HL-60 (cell line): ENCODE data around the gene FGL2.
"Not testable (repeated sequence)": the region's sequence is repeated elsewhere in the genome, so short reads cannot be mapped to it uniquely, and the experiment has no call there.

Experiments used
- DNase-seq, 2 experiments: peaks; one replicate each; pipeline ENCODE4 v3.0.0-alpha.2; 2010 to 2020; ENCODE audit warnings: low read depth in 1 of 2, low spot score in 1 of 2
- H3K27ac ChIP-seq: fragments of 250-450 bp; sonication (Bioruptor Pico); replicated peaks from 2 replicates; pipeline ENCODE4 v1.5.1; 2020; ENCODE audit warnings: mild to moderate bottlenecking, moderate library complexity
- H3K27me3 ChIP-seq: fragments of 250-450 bp; sonication (Bioruptor Pico); 2 replicates; pipeline ENCODE4 v1.5.1; 2021; ENCODE audit warnings: mild to moderate bottlenecking, moderate library complexity; ENCODE audit not compliant: insufficient read depth, poor library complexity, severe bottlenecking
- H3K4me3 ChIP-seq: replicated peaks from 2 replicates; pipeline ENCODE4 v1.5.1; 2011; ENCODE audit warnings: mild to moderate bottlenecking, control low read depth, low read length; ENCODE audit not compliant: insufficient read depth
- GABPA ChIP-seq: IDR thresholded peaks from 2 replicates; pipeline ENCODE4 v1.6.1; 2012; ENCODE audit warnings: low read depth
- POLR2AphosphoS5 ChIP-seq: IDR thresholded peaks from 2 replicates; pipeline ENCODE4 v1.6.1; 2012; ENCODE audit warnings: low read depth
- SPI1 ChIP-seq: IDR thresholded peaks from 2 replicates; pipeline ENCODE4 v1.6.1; 2012; ENCODE audit warnings: low read depth, mild to moderate bottlenecking, borderline replicate concordance
- TF ChIP-seq, protein P1 (sequence below): IDR thresholded peaks from one replicate; pipeline ENCODE4 v1.5.1; 2011; ENCODE audit warnings: low read length, control low read depth, inconsistent platforms; ENCODE audit not compliant: insufficient read depth
- TF ChIP-seq, protein P2 (sequence below): IDR thresholded peaks from 2 replicates; pipeline ENCODE4 v1.6.1; 2012; ENCODE audit warnings: low read depth; ENCODE audit not compliant: insufficient replicate concordance

FGL2 gene

GRCh38 chr7:77232467-77232866, 32.8 kb upstream of the FGL2 start:
- Histone ChIP-seq H3K27me3 (no peaks in the 10 kb centered on the region), H3K4me3 (no peak overlapping the region), H3K27ac (no peak overlapping the region)
- TF ChIP-seq SPI1 (no peak), POLR2AphosphoS5 (no peak), GABPA (no peak)
- TF ChIP-seq, protein P1, sequence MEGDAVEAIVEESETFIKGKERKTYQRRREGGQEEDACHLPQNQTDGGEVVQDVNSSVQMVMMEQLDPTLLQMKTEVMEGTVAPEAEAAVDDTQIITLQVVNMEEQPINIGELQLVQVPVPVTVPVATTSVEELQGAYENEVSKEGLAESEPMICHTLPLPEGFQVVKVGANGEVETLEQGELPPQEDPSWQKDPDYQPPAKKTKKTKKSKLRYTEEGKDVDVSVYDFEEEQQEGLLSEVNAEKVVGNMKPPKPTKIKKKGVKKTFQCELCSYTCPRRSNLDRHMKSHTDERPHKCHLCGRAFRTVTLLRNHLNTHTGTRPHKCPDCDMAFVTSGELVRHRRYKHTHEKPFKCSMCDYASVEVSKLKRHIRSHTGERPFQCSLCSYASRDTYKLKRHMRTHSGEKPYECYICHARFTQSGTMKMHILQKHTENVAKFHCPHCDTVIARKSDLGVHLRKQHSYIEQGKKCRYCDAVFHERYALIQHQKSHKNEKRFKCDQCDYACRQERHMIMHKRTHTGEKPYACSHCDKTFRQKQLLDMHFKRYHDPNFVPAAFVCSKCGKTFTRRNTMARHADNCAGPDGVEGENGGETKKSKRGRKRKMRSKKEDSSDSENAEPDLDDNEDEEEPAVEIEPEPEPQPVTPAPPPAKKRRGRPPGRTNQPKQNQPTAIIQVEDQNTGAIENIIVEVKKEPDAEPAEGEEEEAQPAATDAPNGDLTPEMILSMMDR: no peak
- TF ChIP-seq, protein P2, sequence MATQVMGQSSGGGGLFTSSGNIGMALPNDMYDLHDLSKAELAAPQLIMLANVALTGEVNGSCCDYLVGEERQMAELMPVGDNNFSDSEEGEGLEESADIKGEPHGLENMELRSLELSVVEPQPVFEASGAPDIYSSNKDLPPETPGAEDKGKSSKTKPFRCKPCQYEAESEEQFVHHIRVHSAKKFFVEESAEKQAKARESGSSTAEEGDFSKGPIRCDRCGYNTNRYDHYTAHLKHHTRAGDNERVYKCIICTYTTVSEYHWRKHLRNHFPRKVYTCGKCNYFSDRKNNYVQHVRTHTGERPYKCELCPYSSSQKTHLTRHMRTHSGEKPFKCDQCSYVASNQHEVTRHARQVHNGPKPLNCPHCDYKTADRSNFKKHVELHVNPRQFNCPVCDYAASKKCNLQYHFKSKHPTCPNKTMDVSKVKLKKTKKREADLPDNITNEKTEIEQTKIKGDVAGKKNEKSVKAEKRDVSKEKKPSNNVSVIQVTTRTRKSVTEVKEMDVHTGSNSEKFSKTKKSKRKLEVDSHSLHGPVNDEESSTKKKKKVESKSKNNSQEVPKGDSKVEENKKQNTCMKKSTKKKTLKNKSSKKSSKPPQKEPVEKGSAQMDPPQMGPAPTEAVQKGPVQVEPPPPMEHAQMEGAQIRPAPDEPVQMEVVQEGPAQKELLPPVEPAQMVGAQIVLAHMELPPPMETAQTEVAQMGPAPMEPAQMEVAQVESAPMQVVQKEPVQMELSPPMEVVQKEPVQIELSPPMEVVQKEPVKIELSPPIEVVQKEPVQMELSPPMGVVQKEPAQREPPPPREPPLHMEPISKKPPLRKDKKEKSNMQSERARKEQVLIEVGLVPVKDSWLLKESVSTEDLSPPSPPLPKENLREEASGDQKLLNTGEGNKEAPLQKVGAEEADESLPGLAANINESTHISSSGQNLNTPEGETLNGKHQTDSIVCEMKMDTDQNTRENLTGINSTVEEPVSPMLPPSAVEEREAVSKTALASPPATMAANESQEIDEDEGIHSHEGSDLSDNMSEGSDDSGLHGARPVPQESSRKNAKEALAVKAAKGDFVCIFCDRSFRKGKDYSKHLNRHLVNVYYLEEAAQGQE: no peak
- DNase-seq: no peak

DNA sequence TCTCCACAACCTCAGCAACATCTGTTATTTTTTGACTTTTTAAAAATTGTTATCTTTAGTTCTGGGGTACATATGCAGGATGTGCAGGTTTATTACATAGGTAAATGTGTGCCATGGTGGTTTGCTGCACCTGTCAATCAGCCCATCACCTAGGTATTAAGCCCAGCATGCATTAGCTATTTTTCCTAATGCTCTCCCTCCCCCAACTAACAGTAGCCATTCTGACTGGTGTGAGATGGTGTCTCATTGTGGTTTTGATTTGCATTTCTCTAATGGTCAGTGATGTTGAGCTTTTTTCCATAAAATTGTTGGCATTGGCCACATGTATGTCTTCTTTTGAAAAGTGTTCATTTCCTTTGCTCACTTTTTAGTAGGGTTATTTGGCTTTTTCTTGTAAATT, 29.2 kb upstream of the FGL2 start:
- not testable (repeated sequence) for H3K27ac ChIP-seq, DNase-seq, H3K4me3 ChIP-seq, H3K27me3 ChIP-seq

DNA sequence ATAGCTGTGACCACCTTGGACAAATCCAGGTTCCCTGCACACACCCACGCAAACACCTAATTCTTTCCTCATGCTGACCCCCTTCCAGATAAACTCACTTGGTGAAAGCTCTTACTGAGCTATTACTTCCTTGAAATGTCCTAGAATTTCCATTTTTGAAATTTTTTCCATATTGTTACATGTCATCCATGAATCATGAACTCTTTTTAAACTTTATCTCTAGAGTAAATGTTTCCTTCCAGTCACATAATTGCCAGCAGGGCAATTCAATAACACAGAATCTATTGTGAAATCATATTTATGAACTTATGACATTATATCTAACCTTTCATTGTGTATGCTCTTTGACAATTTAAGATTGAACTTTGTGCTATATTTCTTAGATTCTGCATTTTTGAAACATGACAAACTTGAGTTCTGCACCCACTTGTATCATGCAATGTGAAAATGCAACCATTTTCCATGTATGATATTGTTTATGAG, 26.8 kb upstream of the FGL2 start:
- no peak overlapping the region for H3K27ac ChIP-seq
- DNase-seq: no peak
- no peak overlapping the region for H3K4me3 ChIP-seq
- H3K27me3 ChIP-seq: no peaks in the 10 kb centered on the region
- TF ChIP-seq, protein P2: no peak
- TF ChIP-seq, protein P1: no peak
- TF ChIP-seq GABPA (no peak), SPI1 (no peak), POLR2AphosphoS5 (no peak)

- no peak overlapping the region; the same call in 1 of the 2 replicates for H3K27ac ChIP-seq
Measured at GRCh38 chr7:77223261-77223660, 23.6 kb upstream of the FGL2 start.

GRCh38 chr7:77222819-77223218, 23.2 kb upstream of the FGL2 start:
- Histone ChIP-seq H3K27me3 (no peaks in the 10 kb centered on the region), H3K27ac (peak overlapping the region; percentile 14; the same call in 1 of the 2 replicates), H3K4me3 (no peak overlapping the region)
- no peak for DNase-seq
- TF ChIP-seq POLR2AphosphoS5 (no peak), GABPA (no peak), SPI1 (no peak)
- TF ChIP-seq, protein P1: no peak
- TF ChIP-seq, protein P2: no peak

More at GRCh38 chr7:77223261-77223660, 23.6 kb upstream of the FGL2 start:
- Histone ChIP-seq H3K27me3 (no peaks in the 10 kb centered on the region), H3K4me3 (no peak overlapping the region)
- TF ChIP-seq SPI1: no peak
- DNase-seq: peak in 1 of 2 experiments; percentile 21
